AG04449 (cell line): ENCODE measurements around the gene TPSG1.

Experiments
- CTCF ChIA-PET: fragments of 350-600 bp; formaldehyde crosslinking; extraction: SDS; loops from one replicate; lab custom pipeline; 2021; ENCODE audit warnings: antibody characterized with exemption; lab: Yijun Ruan, JAX
- POLR2A ChIA-PET: fragments of 400-600, 350-600 bp; formaldehyde crosslinking; extraction: SDS; loops from one replicate; lab custom pipeline; 2020; ENCODE audit warnings: antibody characterized with exemption, inconsistent platforms; lab: Yijun Ruan, JAX
- DNase-seq: peaks from one replicate; pipeline ENCODE4 v3.0.0-alpha.2; 2010; ENCODE audit warnings: low read depth, low spot score
- H3K4me3 ChIP-seq: 2 replicates; pipeline ENCODE4 v1.5.1; 2011; ENCODE audit warnings: low read depth, mild to moderate bottlenecking, control low read depth, low read length
- TF ChIP-seq, protein P1 (sequence below): IDR thresholded peaks from one replicate; pipeline ENCODE4 v1.5.1; 2011; ENCODE audit warnings: mild to moderate bottlenecking, moderate library complexity, low read length, control low read depth, inconsistent platforms; ENCODE audit not compliant: insufficient read depth; ENCODE audit errors: missing control alignments

TPSG1 gene

GRCh38 chr16:1265826-1266225 is 40.8 kb upstream of the TPSG1 start:
- CTCF ChIA-PET = interaction anchor here (1.5 kb wide), 1 partner anchor 35 kb away, joined by 5 read pairs; no protein-coding TSS in a partner anchor
- POLR2A ChIA-PET = no interaction called here
- TF ChIP-seq, protein P1, sequence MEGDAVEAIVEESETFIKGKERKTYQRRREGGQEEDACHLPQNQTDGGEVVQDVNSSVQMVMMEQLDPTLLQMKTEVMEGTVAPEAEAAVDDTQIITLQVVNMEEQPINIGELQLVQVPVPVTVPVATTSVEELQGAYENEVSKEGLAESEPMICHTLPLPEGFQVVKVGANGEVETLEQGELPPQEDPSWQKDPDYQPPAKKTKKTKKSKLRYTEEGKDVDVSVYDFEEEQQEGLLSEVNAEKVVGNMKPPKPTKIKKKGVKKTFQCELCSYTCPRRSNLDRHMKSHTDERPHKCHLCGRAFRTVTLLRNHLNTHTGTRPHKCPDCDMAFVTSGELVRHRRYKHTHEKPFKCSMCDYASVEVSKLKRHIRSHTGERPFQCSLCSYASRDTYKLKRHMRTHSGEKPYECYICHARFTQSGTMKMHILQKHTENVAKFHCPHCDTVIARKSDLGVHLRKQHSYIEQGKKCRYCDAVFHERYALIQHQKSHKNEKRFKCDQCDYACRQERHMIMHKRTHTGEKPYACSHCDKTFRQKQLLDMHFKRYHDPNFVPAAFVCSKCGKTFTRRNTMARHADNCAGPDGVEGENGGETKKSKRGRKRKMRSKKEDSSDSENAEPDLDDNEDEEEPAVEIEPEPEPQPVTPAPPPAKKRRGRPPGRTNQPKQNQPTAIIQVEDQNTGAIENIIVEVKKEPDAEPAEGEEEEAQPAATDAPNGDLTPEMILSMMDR = no peak
- H3K4me3 ChIP-seq = no peak overlapping the region
- no peak for DNase-seq

DNA sequence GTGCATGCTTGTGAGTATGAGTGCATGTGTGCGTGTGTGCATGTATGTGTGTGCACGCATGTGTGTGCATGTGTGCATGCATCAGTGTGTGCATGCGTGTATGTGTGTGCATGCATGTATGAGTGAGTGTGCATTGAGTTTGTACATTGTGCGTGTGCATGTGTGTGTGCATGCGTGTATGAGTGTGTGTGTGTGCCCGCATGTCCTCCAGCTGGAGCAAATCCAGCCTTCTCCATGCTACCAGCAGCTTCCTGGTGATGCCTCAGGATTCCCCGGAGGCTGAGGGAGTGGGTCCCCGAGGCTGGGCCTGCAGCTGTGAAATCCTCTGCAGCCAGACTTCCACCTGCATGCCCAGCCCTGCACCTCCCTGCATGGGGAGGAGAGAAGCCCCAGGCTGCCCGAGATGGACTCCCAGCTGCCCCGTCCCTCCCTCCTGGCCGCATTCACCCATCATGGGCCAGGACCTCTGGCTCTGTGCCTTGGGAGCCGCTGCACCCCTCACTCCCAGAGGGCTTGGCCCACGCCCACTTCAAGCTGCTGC is 40.1 kb upstream of the TPSG1 start:
- POLR2A ChIA-PET = no interaction called here
- DNase-seq = no peak
- CTCF ChIA-PET = interaction anchor here (1.5 kb wide), 1 partner anchor 36 kb away, joined by 5 read pairs; no protein-coding TSS in a partner anchor
- no peak overlapping the region for H3K4me3 ChIP-seq
- TF ChIP-seq, protein P1 = no peak

DNA sequence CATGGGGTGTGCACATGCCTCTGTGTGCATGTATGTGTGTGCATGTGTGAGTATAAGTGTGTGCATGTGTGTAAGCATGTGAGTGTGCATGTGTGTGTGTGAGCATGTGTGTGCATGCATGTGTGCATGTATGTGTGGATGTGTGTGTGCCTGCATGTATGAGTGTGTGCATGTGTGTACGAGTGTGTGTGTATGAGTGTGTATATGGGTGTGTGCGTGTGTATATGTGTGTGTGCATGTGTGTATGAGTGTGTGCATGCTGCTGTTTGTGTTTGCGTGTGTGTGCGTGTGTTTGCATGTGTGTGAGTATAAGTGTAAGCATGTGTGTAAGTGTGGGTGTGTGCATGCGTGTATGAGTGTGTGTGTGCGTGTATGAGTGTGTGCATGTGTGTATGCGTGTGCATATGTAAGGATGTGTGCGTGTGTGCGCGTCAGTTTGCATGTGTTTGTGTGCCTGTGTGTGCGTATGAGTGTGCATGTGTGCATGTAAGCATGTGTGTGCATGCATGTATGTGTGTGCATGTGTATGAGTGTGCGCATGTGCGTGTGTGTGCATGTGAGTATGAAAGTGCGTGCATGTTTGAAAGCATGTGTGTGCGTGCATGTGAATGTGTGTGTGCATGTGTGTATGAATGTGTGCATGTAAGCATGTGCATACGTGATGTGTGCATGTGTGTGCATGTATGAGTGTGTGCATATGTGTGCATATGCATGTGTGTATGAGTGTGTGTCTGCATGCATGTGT is 39.4 kb upstream of the TPSG1 start:
- H3K4me3 ChIP-seq = no peak overlapping the region
- TF ChIP-seq, protein P1 = no peak
- DNase-seq = no peak
- CTCF ChIA-PET = no interaction called here
- POLR2A ChIA-PET = no interaction called here

DNA sequence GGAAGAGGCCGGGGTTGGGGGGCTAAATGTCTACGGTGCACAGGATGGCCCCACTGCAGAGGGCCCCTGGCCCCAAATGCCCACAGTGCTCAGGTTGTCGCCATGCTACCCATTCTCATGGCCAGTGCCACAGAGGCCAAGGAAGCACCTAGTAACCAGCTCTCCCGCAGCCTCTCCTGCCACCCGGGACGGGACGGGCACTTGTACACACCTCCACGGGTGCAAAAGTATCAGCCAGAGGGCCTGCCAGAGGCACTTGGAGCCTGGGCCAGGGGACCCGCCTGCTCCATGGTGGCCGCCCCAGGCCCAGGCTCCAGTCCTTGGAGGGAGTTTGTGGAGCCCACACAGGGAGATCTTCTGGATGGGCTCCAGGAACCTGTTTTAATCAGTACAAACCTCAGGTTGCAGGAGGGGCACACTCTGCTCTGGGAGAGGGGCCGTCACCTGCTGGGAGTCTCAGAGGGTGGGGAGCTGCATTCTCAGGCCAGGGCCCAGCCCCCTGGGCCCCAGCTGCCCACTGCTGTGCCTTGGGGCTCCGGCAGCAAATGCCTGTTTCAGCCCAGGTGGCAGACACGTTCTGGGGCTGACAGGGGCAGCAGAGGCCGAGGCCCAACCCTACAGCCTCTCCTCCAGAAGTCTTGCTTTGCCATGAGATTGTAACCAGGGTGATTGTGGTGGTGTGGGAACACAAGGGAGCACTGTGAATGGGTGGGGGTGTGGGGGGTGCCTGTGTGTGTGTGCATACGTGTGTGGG is 38.7 kb upstream of the TPSG1 start:
- DNase-seq = no peak
- CTCF ChIA-PET = no interaction called here
- H3K4me3 ChIP-seq = no peak overlapping the region
- POLR2A ChIA-PET = no interaction called here
- TF ChIP-seq, protein P1 = no peak

- TF ChIP-seq, protein P1 = no peak
- no peak overlapping the region for H3K4me3 ChIP-seq
- POLR2A ChIA-PET = no interaction called here
- DNase-seq = no peak
- CTCF ChIA-PET = no interaction called here
Measured at GRCh38 chr16:1262846-1263221, 37.8 kb upstream of the TPSG1 start.

DNA sequence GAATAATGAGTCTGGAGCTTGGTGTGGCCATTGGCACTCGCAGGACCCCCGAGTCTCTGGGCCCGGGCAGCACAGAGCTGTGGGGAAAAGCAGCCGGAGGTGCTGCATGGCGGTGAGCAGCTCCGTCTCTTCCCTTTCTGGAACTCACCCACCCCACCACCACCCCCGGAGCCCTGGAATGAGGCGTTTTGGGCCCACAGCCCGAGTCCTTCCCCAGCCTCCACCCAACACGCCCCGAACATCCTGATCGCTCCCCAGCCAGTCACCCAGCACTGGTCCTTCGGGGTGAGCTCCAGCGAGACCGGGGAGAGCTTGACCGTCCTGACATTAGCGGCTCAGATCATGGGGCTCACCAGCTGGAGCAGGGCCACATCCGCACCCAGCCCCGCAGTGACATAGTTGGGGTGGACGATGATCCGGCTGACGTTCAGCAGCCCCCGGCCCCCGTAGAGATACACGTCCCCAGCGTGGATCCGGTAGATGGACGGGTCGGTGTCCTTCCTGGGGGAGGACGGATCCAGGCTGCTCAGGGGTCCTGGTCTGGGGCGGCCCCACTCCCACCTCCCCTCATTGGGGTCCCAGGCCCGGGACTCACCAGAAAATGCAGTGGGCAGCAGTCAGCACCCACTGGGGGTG is 37.3 kb upstream of the TPSG1 start:
- POLR2A ChIA-PET = no interaction called here
- H3K4me3 ChIP-seq = no peak overlapping the region
- TF ChIP-seq, protein P1 = no peak
- CTCF ChIA-PET = no interaction called here
- DNase-seq = no peak
